ENCODE results near the gene CCDC187.

DNA sequence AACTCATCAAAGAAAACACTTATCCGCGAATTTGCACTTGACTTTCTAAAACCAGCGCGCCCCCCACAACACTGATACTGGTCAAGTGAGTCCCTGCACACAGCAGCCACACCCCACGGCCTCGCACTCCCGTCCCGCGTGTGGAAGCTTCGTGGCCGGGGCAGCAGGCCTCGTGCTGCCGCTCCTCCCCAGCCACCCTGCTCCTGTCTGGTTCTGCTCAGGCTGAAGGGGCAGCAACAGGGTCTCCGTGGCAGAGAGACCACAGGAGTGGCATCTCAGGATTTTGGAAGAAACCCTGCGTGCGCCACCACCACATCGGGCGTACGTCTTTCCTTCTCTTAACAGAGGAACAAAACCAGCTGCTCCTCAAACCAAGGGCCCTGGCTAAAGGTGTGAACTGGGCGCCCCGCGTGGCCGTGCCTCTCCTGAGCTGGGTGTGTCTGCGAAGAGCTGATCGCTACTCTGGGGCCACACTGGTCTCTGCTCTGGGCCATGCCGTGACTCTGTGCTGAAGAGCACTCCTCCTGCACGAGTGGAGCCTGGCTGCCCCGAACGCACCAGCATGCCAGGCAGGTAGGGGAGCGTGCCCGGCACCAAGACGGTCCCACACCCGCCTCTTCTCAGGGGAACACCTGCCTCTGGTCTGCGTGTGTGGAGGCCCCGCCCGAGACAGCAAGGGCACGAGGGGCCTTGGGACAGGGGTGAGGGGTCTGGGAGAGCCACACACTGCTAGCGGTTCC, 81.6 kb downstream of the CCDC187 start:
- TF ChIP-seq TAF1 (IDR thresholded peaks at IDR 0.05; ENCODE audit: low read depth, low read length) (no peak), POLR2AphosphoS5 (IDR thresholded peaks at IDR 0.05; ENCODE audit: low read depth, low read length) (no peak), POLR2A (IDR thresholded peaks at IDR 0.05; ENCODE audit: low read depth, low read length) (no peak)

Data from GM12891 (cell line).